ENCODE measurements around the gene USP5. TPM values are rescaled to one million over a fixed set of nuclear protein-coding genes. Genes with fewer than 3 reads are reported as not detected.
A peak's percentile ranks its signal among the peaks of the same experiment; 100 is the strongest.
"Not testable (repeated sequence)": the region's sequence is repeated elsewhere in the genome, so short reads cannot be mapped to it uniquely, and the experiment has no call there.

The USP5 gene
- total and polyA plus RNA-seq, 5 donors = 29.4 to 74.6 (median 69.1) TPM

- Histone ChIP-seq H3K4me1 (ENCODE audit: control insufficient read depth, insufficient read depth, low read length) (no peaks in the 10 kb centered on the region), H3K4me3 (ENCODE audit: low read length) (no peak overlapping the region), H3K27me3 (ENCODE audit: control insufficient read depth, insufficient read depth) (no peaks in the 10 kb centered on the region), H3K27ac (ENCODE audit: low read length) (no peak overlapping the region), H3K9me3 (ENCODE audit: control insufficient read depth, low read length) (no peaks in the 10 kb centered on the region)
- ATAC-seq = no peak
- no peak for DNase-seq
- intact Hi-C loops (cut with DNase I) = no loop called here
- 77% methylated on average over 1 of the region's 1 CpG for WGBS
These were observed 1.7 kb downstream of the USP5 start for GRCh38 chr12:6853626-6854025.

GRCh38 chr12:6854036-6854435, 2.1 kb downstream of the USP5 start:
- H3K27me3 ChIP-seq (ENCODE audit: control insufficient read depth, insufficient read depth) = no peaks in the 10 kb centered on the region
- H3K27ac ChIP-seq (ENCODE audit: low read length) = no peak overlapping the region
- no peaks in the 10 kb centered on the region for H3K9me3 ChIP-seq (ENCODE audit: control insufficient read depth, low read length)
- 70% methylated on average over 6 of the region's 6 CpGs for WGBS
- no peak for ATAC-seq
- no peak overlapping the region for H3K4me3 ChIP-seq (ENCODE audit: low read length)
- no peaks in the 10 kb centered on the region for H3K4me1 ChIP-seq (ENCODE audit: control insufficient read depth, insufficient read depth, low read length)
- DNase-seq = no peak
- intact Hi-C loops (cut with DNase I) = no loop called here

GRCh38 chr12:6855322-6855721, 3.4 kb downstream of the USP5 start:
- Histone ChIP-seq H3K4me1 (ENCODE audit: control insufficient read depth, insufficient read depth, low read length) (no peaks in the 10 kb centered on the region), H3K4me3 (ENCODE audit: low read length) (no peak overlapping the region), H3K9me3 (ENCODE audit: control insufficient read depth, low read length) (no peaks in the 10 kb centered on the region), H3K27me3 (ENCODE audit: control insufficient read depth, insufficient read depth) (no peaks in the 10 kb centered on the region), H3K27ac (ENCODE audit: low read length) (no peak overlapping the region)
- DNase-seq (no peak), ATAC-seq (no peak)
- 93% methylated on average over 14 of the region's 14 CpGs for WGBS
- intact Hi-C loops (cut with DNase I) = no loop called here

- Histone ChIP-seq H3K27ac (ENCODE audit: low read length) (no peak overlapping the region), H3K27me3 (ENCODE audit: control insufficient read depth, insufficient read depth) (no peaks in the 10 kb centered on the region), H3K9me3 (ENCODE audit: control insufficient read depth, low read length) (no peaks in the 10 kb centered on the region), H3K4me3 (ENCODE audit: low read length) (no peak overlapping the region), H3K4me1 (ENCODE audit: control insufficient read depth, insufficient read depth, low read length) (no peaks in the 10 kb centered on the region)
- intact Hi-C loops (cut with DNase I) = no loop called here
- DNase-seq (peak in 1 of 3 donors; percentile 21), ATAC-seq (no peak)
- WGBS = 93% methylated on average over 2 of the region's 2 CpGs
These were observed 6.8 kb downstream of the USP5 start for GRCh38 chr12:6858799-6859198.

- H3K27me3 ChIP-seq (ENCODE audit: control insufficient read depth, insufficient read depth) = no peaks in the 10 kb centered on the region
- peak in 1 of 3 donors; percentile 20 for DNase-seq
- H3K9me3 ChIP-seq (ENCODE audit: control insufficient read depth, low read length) = no peaks in the 10 kb centered on the region
- H3K27ac ChIP-seq (ENCODE audit: low read length) = no peak overlapping the region
- no peak overlapping the region for H3K4me3 ChIP-seq (ENCODE audit: low read length)
- no peaks in the 10 kb centered on the region for H3K4me1 ChIP-seq (ENCODE audit: control insufficient read depth, insufficient read depth, low read length)
- intact Hi-C loops (cut with DNase I) = no loop called here
- no peak for ATAC-seq
- WGBS = 95% methylated on average over 9 of the region's 9 CpGs
These were observed 8.2 kb downstream of the USP5 start for GRCh38 chr12:6860116-6860515.

GRCh38 chr12:6860942-6861341, 9.0 kb downstream of the USP5 start:
- Histone ChIP-seq H3K27ac (ENCODE audit: low read length) (no peak overlapping the region), H3K9me3 (ENCODE audit: control insufficient read depth, low read length) (no peaks in the 10 kb centered on the region), H3K27me3 (ENCODE audit: control insufficient read depth, insufficient read depth) (no peaks in the 10 kb centered on the region), H3K4me1 (ENCODE audit: control insufficient read depth, insufficient read depth, low read length) (no peaks in the 10 kb centered on the region), H3K4me3 (ENCODE audit: low read length) (no peak overlapping the region)
- intact Hi-C loops (cut with DNase I) = no loop called here
- WGBS = 98% methylated on average over 7 of the region's 7 CpGs
- ATAC-seq (no peak), DNase-seq (no peak)

GRCh38 chr12:6861391-6861790, 9.4 kb downstream of the USP5 start:
- Histone ChIP-seq H3K9me3 (ENCODE audit: control insufficient read depth, low read length) (no peaks in the 10 kb centered on the region), H3K4me3 (ENCODE audit: low read length) (no peak overlapping the region), H3K4me1 (ENCODE audit: control insufficient read depth, insufficient read depth, low read length) (no peaks in the 10 kb centered on the region), H3K27ac (ENCODE audit: low read length) (no peak overlapping the region), H3K27me3 (ENCODE audit: control insufficient read depth, insufficient read depth) (no peaks in the 10 kb centered on the region)
- DNase-seq (no peak), ATAC-seq (no peak)
- intact Hi-C loops (cut with DNase I) = no loop called here
- WGBS = 94% methylated on average over 9 of the region's 9 CpGs

- Histone ChIP-seq H3K27ac (ENCODE audit: low read length) (no peak overlapping the region), H3K9me3 (ENCODE audit: control insufficient read depth, low read length) (no peaks in the 10 kb centered on the region), H3K4me1 (ENCODE audit: control insufficient read depth, insufficient read depth, low read length) (no peaks in the 10 kb centered on the region), H3K27me3 (ENCODE audit: control insufficient read depth, insufficient read depth) (no peaks in the 10 kb centered on the region), H3K4me3 (ENCODE audit: low read length) (no peak overlapping the region)
- no peak for DNase-seq
- 93% methylated on average over 11 of the region's 11 CpGs for WGBS
- ATAC-seq = no peak
- intact Hi-C loops (cut with DNase I) = no loop called here
These were observed 11.1 kb downstream of the USP5 start for GRCh38 chr12:6863033-6863432.

GRCh38 chr12:6863586-6864321, 11.8 kb downstream of the USP5 start:
- DNase-seq = peak in 1 of 3 donors; percentile 50
- no peak for ATAC-seq
- Histone ChIP-seq H3K9me3 (ENCODE audit: control insufficient read depth, low read length) (no peaks in the 10 kb centered on the region), H3K27me3 (ENCODE audit: control insufficient read depth, insufficient read depth) (no peaks in the 10 kb centered on the region), H3K4me1 (ENCODE audit: control insufficient read depth, insufficient read depth, low read length) (no peaks in the 10 kb centered on the region), H3K27ac (ENCODE audit: low read length) (no peak overlapping the region), H3K4me3 (ENCODE audit: low read length) (no peak overlapping the region)
- WGBS = 95% methylated on average over 16 of the region's 16 CpGs
- intact Hi-C loops (cut with DNase I) = no loop called here

- peak in 1 of 3 donors; percentile 20 for DNase-seq
- intact Hi-C loops (cut with DNase I); H3K4me1 ChIP-seq (ENCODE audit: control insufficient read depth, insufficient read depth, low read length); H3K27ac ChIP-seq (ENCODE audit: low read length); H3K9me3 ChIP-seq (ENCODE audit: control insufficient read depth, low read length); H3K4me3 ChIP-seq (ENCODE audit: low read length); H3K27me3 ChIP-seq (ENCODE audit: control insufficient read depth, insufficient read depth); ATAC-seq: not testable (repeated sequence)
- WGBS = 93% methylated on average over 5 of the region's 5 CpGs
These were observed 13.4 kb downstream of the USP5 start for GRCh38 chr12:6865307-6865706.

- Histone ChIP-seq H3K4me3 (ENCODE audit: low read length) (no peak overlapping the region), H3K9me3 (ENCODE audit: control insufficient read depth, low read length) (no peaks in the 10 kb centered on the region), H3K4me1 (ENCODE audit: control insufficient read depth, insufficient read depth, low read length) (peaks cover 2% of the 10 kb centered on the region), H3K27ac (ENCODE audit: low read length) (peak overlapping the region; percentile 88), H3K27me3 (ENCODE audit: control insufficient read depth, insufficient read depth) (no peaks in the 10 kb centered on the region)
- ATAC-seq (no peak), DNase-seq (peak; percentile 42 to 76 (median 65))
- intact Hi-C loops (cut with DNase I) = no loop called here
- 78% methylated on average over 19 of the region's 19 CpGs for WGBS
These were observed 14.4 kb downstream of the USP5 start for GRCh38 chr12:6866163-6866919.

Measured in right cardiac atrium (tissue), 5 donors.